Karpas-422 (cell line): ENCODE results near the gene SOX12. TPM values are rescaled to one million over a fixed set of nuclear protein-coding genes. Genes with fewer than 3 reads are reported as not detected.
"Not testable (repeated sequence)": the region's sequence is repeated elsewhere in the genome, so short reads cannot be mapped to it uniquely, and the experiment has no call there.

Source experiments
- DNase-seq: peaks from one replicate; pipeline ENCODE4 v3.0.0-alpha.2; 2015
- H2AFZ ChIP-seq: fragments of 200-600 bp; sonication (generic); 2 replicates; pipeline ENCODE4 v1.6.1; 2014; ENCODE audit warnings: antibody characterized with exemption, low read length, mixed read lengths
- H3K27ac ChIP-seq: fragments of 200-600 bp; sonication (generic); 2 replicates; pipeline ENCODE4 v1.5.1; 2014; ENCODE audit warnings: mild to moderate bottlenecking, low read length, moderate library complexity
- H3K27me3 ChIP-seq: fragments of 200-600 bp; sonication (generic); 2 replicates; pipeline ENCODE4 v1.6.1; 2014; ENCODE audit warnings: low read length, mixed read lengths
- H3K36me3 ChIP-seq: fragments of 200-600 bp; sonication (generic); 2 replicates; pipeline ENCODE4 v1.6.1; 2014; ENCODE audit warnings: low read length, mixed read lengths; ENCODE audit not compliant: insufficient read depth
- H3K4me1 ChIP-seq: fragments of 200-600 bp; sonication (generic); 2 replicates; pipeline ENCODE4 v1.6.1; 2014; ENCODE audit warnings: mild to moderate bottlenecking, low read length, mixed read lengths
- H3K4me2 ChIP-seq: fragments of 200-600 bp; sonication (generic); 2 replicates; pipeline ENCODE4 v1.6.1; 2014; ENCODE audit warnings: low read length, low read depth, mild to moderate bottlenecking; ENCODE audit not compliant: poor library complexity, severe bottlenecking
- H3K4me3 ChIP-seq: fragments of 200-600 bp; sonication (generic); 2 replicates; pipeline ENCODE4 v1.5.1; 2014; ENCODE audit warnings: mild to moderate bottlenecking, antibody characterized with exemption, low read length, mixed read lengths
- H3K79me2 ChIP-seq: fragments of 200-600 bp; sonication (generic); 2 replicates; pipeline ENCODE4 v1.6.1; 2014; ENCODE audit warnings: mild to moderate bottlenecking, low read length, mixed read lengths
- H3K9ac ChIP-seq: fragments of 200-600 bp; sonication (generic); 2 replicates; pipeline ENCODE4 v1.6.0; 2014; ENCODE audit warnings: low read length
- H3K9me2 ChIP-seq: fragments of 200-600 bp; sonication (generic), shearing (Covaris generic); replicated peaks from 2 replicates; pipeline ENCODE4 v1.6.0; 2014; ENCODE audit warnings: mild to moderate bottlenecking, low read length, moderate library complexity; ENCODE audit not compliant: insufficient read depth
- H3K9me3 ChIP-seq: fragments of 300-700, 200-600 bp; sonication (generic); 2 replicates; pipeline ENCODE4 v1.6.1; 2014; ENCODE audit warnings: low read length, mixed read lengths
- H4K20me1 ChIP-seq: fragments of 200-600 bp; sonication (generic); 2 replicates; pipeline ENCODE4 v1.6.1; 2014; ENCODE audit warnings: mild to moderate bottlenecking, antibody characterized with exemption, low read length, low read depth; ENCODE audit not compliant: insufficient read depth
- total RNA-seq: library from RNA; depleted of rRNA; stranded (reverse); fragments of >200 nt; shearing (Covaris generic); gene quantifications from 2 replicates; pipeline ENCODE4 v1.2.3, GENCODE V29; 2014; ENCODE audit warnings: low replicate concordance; rRNA removed

The SOX12 gene
- total RNA-seq, 1 experiment from 2014 or later, result 8.3 TPM

DNA sequence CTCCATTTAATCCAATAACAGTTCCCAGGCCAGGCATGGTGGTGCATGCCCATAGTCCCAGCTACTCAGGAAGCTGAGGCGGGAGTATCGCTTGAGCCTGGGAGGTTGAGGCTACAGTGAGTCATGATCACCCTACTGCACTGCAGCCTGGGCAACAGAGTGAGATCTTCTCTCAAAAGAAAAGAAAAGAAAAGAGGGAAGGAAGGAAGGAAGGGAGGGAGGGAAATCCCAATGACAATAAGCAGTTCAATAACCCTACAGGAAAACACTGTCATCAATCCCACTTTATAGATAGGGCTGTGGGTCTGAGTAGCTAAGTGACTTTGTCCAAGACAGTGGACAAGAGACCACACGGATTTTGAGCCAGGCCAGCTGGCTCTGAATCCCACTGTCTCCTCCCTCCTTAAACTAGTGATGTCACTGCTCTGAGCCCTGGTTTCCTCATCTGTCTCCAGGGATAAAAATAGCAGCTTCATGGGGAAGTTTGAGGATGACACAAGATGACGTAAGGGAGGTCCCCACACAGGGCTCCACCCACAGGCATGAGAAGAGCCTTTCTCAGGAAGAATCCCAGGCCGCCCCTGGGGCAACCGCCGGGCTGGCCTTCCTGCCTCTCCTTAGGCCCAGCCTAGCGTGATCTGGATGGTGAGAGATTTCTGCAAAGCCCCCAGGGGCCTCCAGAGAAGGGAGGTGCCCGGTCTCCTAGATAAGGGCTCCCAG lies 48.0 kb downstream of the SOX12 start:
- Histone ChIP-seq H3K27ac (no peak overlapping the region), H3K9me3 (no peaks in the 10 kb centered on the region), H3K9ac (no peak overlapping the region), H3K4me3 (no peak overlapping the region), H3K4me2 (no peak overlapping the region), H3K4me1 (peaks cover 2% of the 10 kb centered on the region; the same call in 1 of the 2 replicates), H3K27me3 (no peaks in the 10 kb centered on the region), H3K79me2 (no peaks in the 10 kb centered on the region), H2AFZ (no peak overlapping the region), H3K36me3 (no peaks in the 10 kb centered on the region), H4K20me1 (no peaks in the 10 kb centered on the region), H3K9me2 (no peaks in the 10 kb centered on the region)
- DNase-seq, result no peak

DNA sequence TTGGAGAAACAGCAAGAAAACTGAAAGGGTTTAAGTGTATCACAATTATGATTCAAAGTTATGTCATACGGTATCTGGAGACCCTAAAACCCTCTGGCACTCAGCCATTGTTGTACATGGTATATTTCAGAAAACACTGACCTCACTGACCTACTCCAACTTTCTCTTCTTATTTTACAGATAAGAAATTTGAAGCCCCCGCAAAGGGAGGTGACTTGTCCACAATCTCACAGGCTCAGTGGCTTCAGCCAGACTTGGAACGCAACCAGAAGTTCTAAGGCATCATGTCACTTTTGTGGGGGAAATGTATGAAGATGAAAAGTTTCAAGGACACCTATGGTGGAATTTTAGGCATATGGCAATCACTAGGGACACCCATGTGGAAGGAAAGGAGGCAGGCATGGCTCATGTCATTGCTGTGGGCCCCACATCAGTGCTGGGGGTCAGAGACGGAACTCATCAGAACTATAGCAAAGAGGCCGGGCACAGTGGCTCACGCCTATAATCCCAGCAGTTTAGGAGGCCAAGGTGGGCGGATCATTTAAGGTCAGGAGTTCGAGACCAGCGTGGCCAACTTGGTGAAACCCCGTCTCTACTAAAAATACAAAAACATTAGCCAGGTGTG lies 50.0 kb downstream of the SOX12 start:
- Histone ChIP-seq H3K36me3 (no peaks in the 10 kb centered on the region), H3K4me3 (no peak overlapping the region), H3K27me3 (no peaks in the 10 kb centered on the region), H2AFZ (no peak overlapping the region), H4K20me1 (no peaks in the 10 kb centered on the region), H3K27ac (no peak overlapping the region), H3K79me2 (no peaks in the 10 kb centered on the region), H3K9ac (no peak overlapping the region), H3K4me1 (peaks cover 10% of the 10 kb centered on the region), H3K9me2 (no peaks in the 10 kb centered on the region), H3K4me2 (no peak overlapping the region), H3K9me3 (no peaks in the 10 kb centered on the region)
- DNase-seq, result no peak

DNA sequence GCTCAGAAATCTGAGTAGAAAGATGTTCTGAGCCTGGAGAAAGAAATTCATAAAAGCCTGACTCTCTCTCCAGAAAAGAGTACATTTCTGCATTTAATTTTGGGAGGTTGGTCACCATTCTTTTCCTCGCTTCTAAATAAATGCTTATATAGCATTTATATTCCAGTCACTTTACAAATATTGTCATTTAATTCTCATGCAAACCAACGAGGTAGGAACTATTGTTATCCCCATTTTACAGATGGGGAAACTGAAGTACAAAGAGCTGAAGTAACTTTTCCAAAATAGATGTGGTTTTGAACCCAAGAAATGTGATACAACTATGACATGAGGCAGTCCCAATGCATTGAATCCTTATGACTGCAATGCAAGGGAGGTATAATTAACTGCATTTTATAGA lies 50.7 kb downstream of the SOX12 start:
- Histone ChIP-seq H3K9me2 (no peaks in the 10 kb centered on the region), H3K4me2 (no peak overlapping the region), H3K9ac (no peak overlapping the region), H3K27ac (no peak overlapping the region), H3K27me3 (no peaks in the 10 kb centered on the region), H3K4me1 (peaks cover 10% of the 10 kb centered on the region), H4K20me1 (no peaks in the 10 kb centered on the region), H3K9me3 (no peaks in the 10 kb centered on the region), H2AFZ (no peak overlapping the region), H3K79me2 (peaks cover 1% of the 10 kb centered on the region), H3K4me3 (no peak overlapping the region), H3K36me3 (no peaks in the 10 kb centered on the region)
- no peak for DNase-seq

DNA sequence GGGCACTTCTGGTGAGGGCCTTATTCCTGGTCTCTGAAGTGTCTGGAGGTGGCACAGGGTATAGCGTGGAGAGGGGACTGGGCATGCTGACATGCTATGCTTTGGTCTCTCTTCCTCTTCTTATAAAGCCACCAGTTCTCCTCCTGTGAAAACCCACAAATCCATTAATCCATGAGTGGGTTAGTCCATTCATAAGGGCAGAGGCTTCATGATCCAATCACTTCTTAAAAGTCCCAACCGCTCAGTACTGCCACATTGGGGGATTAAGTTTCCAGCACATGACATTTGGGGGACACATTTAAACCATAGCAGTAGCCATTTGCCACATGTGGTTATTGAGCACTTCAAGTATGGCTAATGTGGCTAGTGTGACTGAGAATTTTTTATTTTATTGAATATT lies 51.4 kb downstream of the SOX12 start:
- Histone ChIP-seq H3K36me3 (no peaks in the 10 kb centered on the region), H3K4me3 (no peak overlapping the region), H4K20me1 (no peaks in the 10 kb centered on the region), H3K9me2 (no peaks in the 10 kb centered on the region), H3K27me3 (no peaks in the 10 kb centered on the region), H3K79me2 (peaks cover 8% of the 10 kb centered on the region), H3K4me2 (no peak overlapping the region), H3K9ac (no peak overlapping the region), H3K9me3 (no peaks in the 10 kb centered on the region), H3K27ac (no peak overlapping the region), H3K4me1 (peaks cover 10% of the 10 kb centered on the region), H2AFZ (no peak overlapping the region)
- no peak for DNase-seq

DNA sequence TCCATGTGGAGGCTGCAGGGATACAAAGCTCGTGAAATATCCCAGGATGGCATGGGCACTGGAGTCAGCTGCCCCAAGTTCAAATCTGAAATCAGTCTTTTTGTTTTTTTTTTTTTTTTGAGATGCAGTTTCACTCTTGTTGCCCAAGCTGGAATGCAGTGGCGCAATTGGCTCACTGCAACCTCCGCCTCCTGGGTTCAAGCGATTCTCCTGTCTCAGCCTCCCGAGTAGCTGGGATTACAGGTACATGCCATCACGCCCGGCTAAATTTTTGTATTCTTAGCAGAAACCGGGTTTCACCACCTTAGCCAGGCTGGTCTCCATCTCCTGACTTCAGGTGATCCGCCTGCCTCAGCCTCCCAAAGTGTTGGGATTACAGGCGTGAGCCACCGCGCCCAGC lies 52.2 kb downstream of the SOX12 start:
- not testable (repeated sequence) for H3K36me3 ChIP-seq, H3K9ac ChIP-seq, H3K9me2 ChIP-seq, H3K4me3 ChIP-seq, H2AFZ ChIP-seq, H3K4me2 ChIP-seq, H3K27ac ChIP-seq, H4K20me1 ChIP-seq, H3K27me3 ChIP-seq, H3K9me3 ChIP-seq, DNase-seq
- Histone ChIP-seq H3K79me2 (peaks cover 14% of the 10 kb centered on the region), H3K4me1 (peaks cover 16% of the 10 kb centered on the region)

DNA sequence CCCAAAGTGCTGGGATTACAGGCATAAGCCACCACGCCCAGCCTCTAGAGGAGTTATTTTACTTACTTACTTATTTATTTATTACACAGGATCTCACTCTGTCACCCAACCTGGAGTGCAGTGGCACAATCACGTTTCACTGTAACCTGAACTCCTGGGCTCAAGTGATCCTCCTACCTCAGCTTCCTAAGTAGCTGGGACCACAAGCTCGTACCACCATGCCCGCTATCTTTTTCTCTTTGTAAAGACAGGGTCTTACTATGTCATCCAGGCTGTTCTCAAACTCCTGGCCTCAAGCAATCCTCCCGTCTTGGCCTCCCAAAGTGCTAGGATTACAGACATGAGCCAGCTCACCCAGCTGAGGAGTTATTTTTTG lies 53.6 kb downstream of the SOX12 start:
- Histone ChIP-seq H3K4me2 (no peak overlapping the region), H3K9me3 (no peaks in the 10 kb centered on the region), H3K79me2 (peaks cover 28% of the 10 kb centered on the region), H3K4me3 (no peak overlapping the region), H3K27ac (no peak overlapping the region), H3K4me1 (peaks cover 24% of the 10 kb centered on the region), H3K9me2 (no peaks in the 10 kb centered on the region), H4K20me1 (peaks cover 18% of the 10 kb centered on the region), H2AFZ (no peak overlapping the region), H3K27me3 (no peaks in the 10 kb centered on the region), H3K9ac (no peak overlapping the region), H3K36me3 (peaks cover 11% of the 10 kb centered on the region; the same call in 1 of the 2 replicates)
- no peak for DNase-seq

Other genes starting within 250 kb of the SOX12 start
- 0.14 TPM in 1 of 2 replicates, not detected in the other for gene DEFB125, start 237.9 kb upstream of the SOX12 start, total RNA-seq
- gene DEFB126, start 183.0 kb upstream of the SOX12 start, total RNA-seq, result not detected in 2 replicates
- gene DEFB127, start 168.1 kb upstream of the SOX12 start, total RNA-seq, result not detected in 2 replicates
- gene DEFB128, start 135.8 kb upstream of the SOX12 start, total RNA-seq, result not detected in 2 replicates
- not detected in 2 replicates for gene DEFB129, start 98.3 kb upstream of the SOX12 start, total RNA-seq
- gene DEFB132, start 67.8 kb upstream of the SOX12 start, total RNA-seq, result 0.22 TPM in 1 of 2 replicates, not detected in the other
- gene C20orf96, start 34.8 kb upstream of the SOX12 start, total RNA-seq, result 1.8 and 2.0 TPM in 2 replicates
- 20.6 and 22.2 TPM in 2 replicates for gene ZCCHC3, start 28.0 kb upstream of the SOX12 start, total RNA-seq
- 18.2 and 28.3 TPM in 2 replicates for gene NRSN2, start 21.6 kb downstream of the SOX12 start, total RNA-seq
- gene TRIB3, start 55.2 kb downstream of the SOX12 start, total RNA-seq, result 122 and 197 TPM in 2 replicates
- 96.6 and 142 TPM in 2 replicates for gene RBCK1, start 82.7 kb downstream of the SOX12 start, total RNA-seq
- 26.1 and 33.9 TPM in 2 replicates for gene TBC1D20, start 137.0 kb downstream of the SOX12 start, total RNA-seq
- gene CSNK2A1, start 218.2 kb downstream of the SOX12 start, total RNA-seq, result 91.3 and 148 TPM in 2 replicates